ENCODE data around the gene SLC44A4. TPM values are rescaled to one million over a fixed set of nuclear protein-coding genes. Genes with fewer than 3 reads are reported as not detected.
A peak's percentile ranks its signal among the peaks of the same experiment; 100 is the strongest.
"Not testable (repeated sequence)": the region's sequence is repeated elsewhere in the genome, so short reads cannot be mapped to it uniquely, and the experiment has no call there.

Gene SLC44A4
- total and polyA plus RNA-seq, 4 donors = 0.13 to 2.4 (median 0.17) TPM; not detected in 1

DNA sequence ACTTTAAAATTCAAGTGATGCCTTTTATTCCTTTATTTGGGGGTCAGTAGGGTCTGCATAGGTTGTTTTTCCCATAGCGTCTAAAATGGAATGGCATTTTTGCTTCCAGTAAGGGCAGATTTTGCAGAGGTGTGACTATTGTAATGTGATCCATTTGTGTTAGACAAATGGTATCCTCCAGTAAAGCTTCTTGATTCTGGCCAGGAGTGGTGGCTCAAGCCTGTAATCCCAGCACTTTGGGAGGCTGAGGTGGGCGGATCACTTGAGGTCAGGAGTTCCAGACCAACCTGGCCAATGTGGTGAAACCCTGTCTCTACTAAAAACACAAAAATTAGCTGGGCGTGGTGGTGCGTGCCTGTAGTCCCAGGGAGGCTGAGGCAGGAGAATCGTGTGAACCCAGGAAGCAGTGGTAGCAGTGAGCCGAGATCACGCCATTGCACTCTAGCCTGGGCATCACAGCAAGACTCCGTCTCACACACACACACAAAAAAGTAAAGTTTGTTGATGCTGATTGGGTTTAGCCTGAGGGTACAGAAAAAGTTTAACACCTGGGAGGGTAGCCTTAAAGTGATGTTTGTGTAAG, 60.8 kb downstream of the SLC44A4 start:
- not testable (repeated sequence) for DNase-seq (ENCODE audit: low spot score)
- WGBS = 21% methylated on average over 8 of the region's 8 CpGs
- H3K4me1 ChIP-seq (ENCODE audit: control insufficient read depth in 4 of 4, insufficient read depth in 4 of 4, low read length in 3 of 4) = peaks cover 13 to 29% (median 16%) of the 10 kb centered on the region in 4 donors

DNA sequence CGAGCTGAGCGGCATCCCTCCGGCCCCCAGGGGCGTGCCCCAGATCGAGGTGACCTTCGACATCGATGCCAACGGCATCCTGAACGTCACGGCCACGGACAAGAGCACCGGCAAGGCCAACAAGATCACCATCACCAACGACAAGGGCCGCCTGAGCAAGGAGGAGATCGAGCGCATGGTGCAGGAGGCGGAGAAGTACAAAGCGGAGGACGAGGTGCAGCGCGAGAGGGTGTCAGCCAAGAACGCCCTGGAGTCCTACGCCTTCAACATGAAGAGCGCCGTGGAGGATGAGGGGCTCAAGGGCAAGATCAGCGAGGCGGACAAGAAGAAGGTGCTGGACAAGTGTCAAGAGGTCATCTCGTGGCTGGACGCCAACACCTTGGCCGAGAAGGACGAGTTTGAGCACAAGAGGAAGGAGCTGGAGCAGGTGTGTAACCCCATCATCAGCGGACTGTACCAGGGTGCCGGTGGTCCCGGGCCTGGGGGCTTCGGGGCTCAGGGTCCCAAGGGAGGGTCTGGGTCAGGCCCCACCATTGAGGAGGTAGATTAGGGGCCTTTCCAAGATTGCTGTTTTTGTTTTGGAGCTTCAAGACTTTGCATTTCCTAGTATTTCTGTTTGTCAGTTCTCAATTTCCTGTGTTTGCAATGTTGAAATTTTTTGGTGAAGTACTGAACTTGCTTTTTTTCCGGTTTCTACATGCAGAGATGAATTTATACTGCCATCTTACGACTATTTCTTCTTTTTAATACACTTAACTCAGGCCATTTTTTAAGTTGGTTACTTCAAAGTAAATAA, 61.5 kb downstream of the SLC44A4 start:
- H3K4me1 ChIP-seq (ENCODE audit: control insufficient read depth in 4 of 4, insufficient read depth in 4 of 4, low read length in 3 of 4) = peaks cover 13 to 29% (median 14%) of the 10 kb centered on the region in 4 donors
- H3K27me3 ChIP-seq (ENCODE audit: control insufficient read depth in 4 of 4, insufficient read depth in 4 of 4, low read length in 3 of 4); DNase-seq (ENCODE audit: low spot score); H3K36me3 ChIP-seq (ENCODE audit: control insufficient read depth in 4 of 4, insufficient read depth in 3 of 4, low read depth in 1 of 4, low read length in 3 of 4); H3K9me3 ChIP-seq (ENCODE audit: control insufficient read depth in 4 of 4, low read length in 3 of 4): not testable (repeated sequence)
- peak overlapping the region; percentile 76 to 86 for H3K27ac ChIP-seq (ENCODE audit: low read depth in 1 of 2, low read length in 2 of 2)
- H3K4me3 ChIP-seq (ENCODE audit: low read depth in 1 of 3, low read length in 3 of 3) = peak overlapping the region; percentile 27 to 69 (median 59)
- peak; percentile 49 for TF ChIP-seq YY1 (IDR thresholded peaks at IDR 0.05)
- TF ChIP-seq, protein P1, sequence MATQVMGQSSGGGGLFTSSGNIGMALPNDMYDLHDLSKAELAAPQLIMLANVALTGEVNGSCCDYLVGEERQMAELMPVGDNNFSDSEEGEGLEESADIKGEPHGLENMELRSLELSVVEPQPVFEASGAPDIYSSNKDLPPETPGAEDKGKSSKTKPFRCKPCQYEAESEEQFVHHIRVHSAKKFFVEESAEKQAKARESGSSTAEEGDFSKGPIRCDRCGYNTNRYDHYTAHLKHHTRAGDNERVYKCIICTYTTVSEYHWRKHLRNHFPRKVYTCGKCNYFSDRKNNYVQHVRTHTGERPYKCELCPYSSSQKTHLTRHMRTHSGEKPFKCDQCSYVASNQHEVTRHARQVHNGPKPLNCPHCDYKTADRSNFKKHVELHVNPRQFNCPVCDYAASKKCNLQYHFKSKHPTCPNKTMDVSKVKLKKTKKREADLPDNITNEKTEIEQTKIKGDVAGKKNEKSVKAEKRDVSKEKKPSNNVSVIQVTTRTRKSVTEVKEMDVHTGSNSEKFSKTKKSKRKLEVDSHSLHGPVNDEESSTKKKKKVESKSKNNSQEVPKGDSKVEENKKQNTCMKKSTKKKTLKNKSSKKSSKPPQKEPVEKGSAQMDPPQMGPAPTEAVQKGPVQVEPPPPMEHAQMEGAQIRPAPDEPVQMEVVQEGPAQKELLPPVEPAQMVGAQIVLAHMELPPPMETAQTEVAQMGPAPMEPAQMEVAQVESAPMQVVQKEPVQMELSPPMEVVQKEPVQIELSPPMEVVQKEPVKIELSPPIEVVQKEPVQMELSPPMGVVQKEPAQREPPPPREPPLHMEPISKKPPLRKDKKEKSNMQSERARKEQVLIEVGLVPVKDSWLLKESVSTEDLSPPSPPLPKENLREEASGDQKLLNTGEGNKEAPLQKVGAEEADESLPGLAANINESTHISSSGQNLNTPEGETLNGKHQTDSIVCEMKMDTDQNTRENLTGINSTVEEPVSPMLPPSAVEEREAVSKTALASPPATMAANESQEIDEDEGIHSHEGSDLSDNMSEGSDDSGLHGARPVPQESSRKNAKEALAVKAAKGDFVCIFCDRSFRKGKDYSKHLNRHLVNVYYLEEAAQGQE (IDR thresholded peaks at IDR 0.05) = peak; percentile 27
- TF ChIP-seq RAD21 (IDR thresholded peaks at IDR 0.05) = peak; percentile 29 to 59
- peak in 1 of 2 donors; percentile 8 for TF ChIP-seq JUND (IDR thresholded peaks at IDR 0.05)
- peak overlapping the region; percentile 34 to 89 for H3K9ac ChIP-seq (ENCODE audit: low read depth in 1 of 2, low read length in 2 of 2)
- WGBS = 15% methylated on average over 15 of the region's 37 CpGs

More for the DNA sequence above, 60.8 kb downstream of the SLC44A4 start:
- peak overlapping the region; percentile 34 to 89 for H3K9ac ChIP-seq (ENCODE audit: low read depth in 1 of 2, low read length in 2 of 2)
- H3K9me3 ChIP-seq (ENCODE audit: control insufficient read depth in 4 of 4, low read length in 3 of 4); H3K36me3 ChIP-seq (ENCODE audit: control insufficient read depth in 4 of 4, insufficient read depth in 3 of 4, low read depth in 1 of 4, low read length in 3 of 4); H3K27me3 ChIP-seq (ENCODE audit: control insufficient read depth in 4 of 4, insufficient read depth in 4 of 4, low read length in 3 of 4): not testable (repeated sequence)
- H3K4me3 ChIP-seq (ENCODE audit: low read depth in 1 of 3, low read length in 3 of 3) = peak overlapping the region; percentile 27 to 69 (median 59)
- H3K27ac ChIP-seq (ENCODE audit: low read depth in 1 of 2, low read length in 2 of 2) = peak overlapping the region; percentile 76 to 86
- peak in 1 of 2 donors; percentile 36 for TF ChIP-seq RXRA (IDR thresholded peaks at IDR 0.05)
- peak in 1 of 2 donors; percentile 4 for TF ChIP-seq JUND (IDR thresholded peaks at IDR 0.05)

DNA sequence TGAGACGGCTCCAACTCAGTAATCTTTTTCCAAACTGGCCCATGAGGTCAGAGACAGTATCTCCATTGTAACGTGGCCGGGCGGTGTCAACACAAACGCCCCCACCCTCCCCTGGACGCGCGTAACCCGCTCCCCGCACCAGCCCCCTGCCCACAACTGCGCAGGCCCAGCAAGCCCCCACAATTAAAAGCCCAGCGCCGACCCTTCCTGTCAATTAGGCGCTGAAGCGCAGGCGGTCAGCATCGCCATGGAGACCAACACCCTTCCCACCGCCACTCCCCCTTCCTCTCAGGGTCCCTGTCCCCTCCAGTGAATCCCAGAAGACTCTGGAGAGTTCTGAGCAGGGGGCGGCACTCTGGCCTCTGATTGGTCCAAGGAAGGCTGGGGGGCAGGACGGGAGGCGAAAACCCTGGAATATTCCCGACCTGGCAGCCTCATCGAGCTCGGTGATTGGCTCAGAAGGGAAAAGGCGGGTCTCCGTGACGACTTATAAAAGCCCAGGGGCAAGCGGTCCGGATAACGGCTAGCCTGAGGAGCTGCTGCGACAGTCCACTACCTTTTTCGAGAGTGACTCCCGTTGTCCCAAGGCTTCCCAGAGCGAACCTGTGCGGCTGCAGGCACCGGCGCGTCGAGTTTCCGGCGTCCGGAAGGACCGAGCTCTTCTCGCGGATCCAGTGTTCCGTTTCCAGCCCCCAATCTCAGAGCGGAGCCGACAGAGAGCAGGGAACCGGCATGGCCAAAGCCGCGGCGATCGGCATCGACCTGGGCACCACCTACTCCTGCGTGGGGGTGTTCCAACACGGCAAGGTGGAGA, 63.6 kb downstream of the SLC44A4 start, which contains the start of the genes HSPA1A and HSPA1L:
TSS of gene HSPA1A (plus strand) at position 519 of the 814 bp plus-strand sequence. CDS start at position 733, 214 bp downstream.
TSS of gene HSPA1L (minus strand) at position 259 of the 814 bp plus-strand sequence. CDS start 3,311 bp downstream, outside the sequence.
- peak; percentile 92 for DNase-seq (ENCODE audit: low spot score)
- WGBS = under 1% methylated on average over 56 of the region's 56 CpGs
- no peaks in the 10 kb centered on the region for H3K36me3 ChIP-seq (ENCODE audit: control insufficient read depth in 4 of 4, insufficient read depth in 3 of 4, low read depth in 1 of 4, low read length in 3 of 4)
- H3K4me1 ChIP-seq (ENCODE audit: control insufficient read depth in 4 of 4, insufficient read depth in 4 of 4, low read length in 3 of 4) = peaks cover 6 to 20% (median 10%) of the 10 kb centered on the region in 4 donors
- no peaks in the 10 kb centered on the region for H3K27me3 ChIP-seq (ENCODE audit: control insufficient read depth in 4 of 4, insufficient read depth in 4 of 4, low read length in 3 of 4)
- peak within 1 kb of the TSS; percentile 33 to 54 (median 49) for H3K4me3 ChIP-seq (ENCODE audit: low read depth in 1 of 3, low read length in 3 of 3)
- no peaks in the 10 kb centered on the region for H3K9me3 ChIP-seq (ENCODE audit: control insufficient read depth in 4 of 4, low read length in 3 of 4)
- H3K27ac ChIP-seq (ENCODE audit: low read depth in 1 of 2, low read length in 2 of 2) = peak within 1 kb of the TSS; percentile 93 to 100
- peak within 1 kb of the TSS; percentile 65 to 94 for H3K9ac ChIP-seq (ENCODE audit: low read depth in 1 of 2, low read length in 2 of 2)
- TF ChIP-seq JUND (IDR thresholded peaks at IDR 0.05) (peak in 1 of 2 donors; percentile 27), FOXA1 (IDR thresholded peaks at IDR 0.05) (peak; percentile 13), TAF1 (conservative IDR thresholded peaks at IDR 0.05) (peak; percentile 92), YY1 (IDR thresholded peaks at IDR 0.05) (peak; percentile 85), RAD21 (IDR thresholded peaks at IDR 0.05) (peak; percentile 5 to 8), RXRA (IDR thresholded peaks at IDR 0.05) (peak in 1 of 2 donors; percentile 16), EGR1 (IDR thresholded peaks at IDR 0.05; ENCODE audit: low read depth in 2 of 2) (peak in 1 of 2 donors; percentile 56), FOXA2 (IDR thresholded peaks at IDR 0.05) (peak; percentile 43), HNF4G (IDR thresholded peaks at IDR 0.05) (no peak)
- TF ChIP-seq, protein P1 (IDR thresholded peaks at IDR 0.05) = peak; percentile 95
- TF ChIP-seq, protein P2, sequence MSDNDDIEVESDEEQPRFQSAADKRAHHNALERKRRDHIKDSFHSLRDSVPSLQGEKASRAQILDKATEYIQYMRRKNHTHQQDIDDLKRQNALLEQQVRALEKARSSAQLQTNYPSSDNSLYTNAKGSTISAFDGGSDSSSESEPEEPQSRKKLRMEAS (IDR thresholded peaks at IDR 0.05) = peak; percentile 26
- TF ChIP-seq, protein P3, sequence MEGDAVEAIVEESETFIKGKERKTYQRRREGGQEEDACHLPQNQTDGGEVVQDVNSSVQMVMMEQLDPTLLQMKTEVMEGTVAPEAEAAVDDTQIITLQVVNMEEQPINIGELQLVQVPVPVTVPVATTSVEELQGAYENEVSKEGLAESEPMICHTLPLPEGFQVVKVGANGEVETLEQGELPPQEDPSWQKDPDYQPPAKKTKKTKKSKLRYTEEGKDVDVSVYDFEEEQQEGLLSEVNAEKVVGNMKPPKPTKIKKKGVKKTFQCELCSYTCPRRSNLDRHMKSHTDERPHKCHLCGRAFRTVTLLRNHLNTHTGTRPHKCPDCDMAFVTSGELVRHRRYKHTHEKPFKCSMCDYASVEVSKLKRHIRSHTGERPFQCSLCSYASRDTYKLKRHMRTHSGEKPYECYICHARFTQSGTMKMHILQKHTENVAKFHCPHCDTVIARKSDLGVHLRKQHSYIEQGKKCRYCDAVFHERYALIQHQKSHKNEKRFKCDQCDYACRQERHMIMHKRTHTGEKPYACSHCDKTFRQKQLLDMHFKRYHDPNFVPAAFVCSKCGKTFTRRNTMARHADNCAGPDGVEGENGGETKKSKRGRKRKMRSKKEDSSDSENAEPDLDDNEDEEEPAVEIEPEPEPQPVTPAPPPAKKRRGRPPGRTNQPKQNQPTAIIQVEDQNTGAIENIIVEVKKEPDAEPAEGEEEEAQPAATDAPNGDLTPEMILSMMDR (IDR thresholded peaks at IDR 0.05; ENCODE audit: low read depth, low read length, missing input control) = no peak
- TF ChIP-seq, protein P4, sequence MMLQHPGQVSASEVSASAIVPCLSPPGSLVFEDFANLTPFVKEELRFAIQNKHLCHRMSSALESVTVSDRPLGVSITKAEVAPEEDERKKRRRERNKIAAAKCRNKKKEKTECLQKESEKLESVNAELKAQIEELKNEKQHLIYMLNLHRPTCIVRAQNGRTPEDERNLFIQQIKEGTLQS (IDR thresholded peaks at IDR 0.05) = no peak
